Measurements from ENCODE around the gene CCDC134.
"Not testable (repeated sequence)": the region's sequence is repeated elsewhere in the genome, so short reads cannot be mapped to it uniquely, and the experiment has no call there.

CCDC134 gene

GRCh38 chr22:41827671-41828070, 27.2 kb downstream of the CCDC134 start:
- no peaks in the 10 kb centered on the region for H3K27me3 ChIP-seq (ENCODE audit: control insufficient read depth, insufficient read depth, low read length)
- H3K9ac ChIP-seq (ENCODE audit: low read depth, low read length) = no peak overlapping the region
- H3K4me1 ChIP-seq (ENCODE audit: control insufficient read depth, insufficient read depth, low read length) = peaks cover 43% of the 10 kb centered on the region
- H3K36me3 ChIP-seq (ENCODE audit: insufficient read depth, low read length) = no peaks in the 10 kb centered on the region
- no peak overlapping the region for H3K4me3 ChIP-seq (ENCODE audit: low read length)
- no peak overlapping the region for H3K4me2 ChIP-seq (ENCODE audit: low read length)
- H3K9me3 ChIP-seq (replicated peaks; ENCODE audit: low read length) = no peaks in the 10 kb centered on the region

- Histone ChIP-seq H3K4me3 (ENCODE audit: low read length) (no peak overlapping the region), H3K27me3 (ENCODE audit: control insufficient read depth, insufficient read depth, low read length) (no peaks in the 10 kb centered on the region), H3K4me2 (ENCODE audit: low read length) (no peak overlapping the region), H3K9me3 (replicated peaks; ENCODE audit: low read length) (no peaks in the 10 kb centered on the region), H3K9ac (ENCODE audit: low read depth, low read length) (no peak overlapping the region), H3K4me1 (ENCODE audit: control insufficient read depth, insufficient read depth, low read length) (peaks cover 43% of the 10 kb centered on the region), H3K36me3 (ENCODE audit: insufficient read depth, low read length) (no peaks in the 10 kb centered on the region)
Observed at GRCh38 chr22:41828516-41828915, 28.0 kb downstream of the CCDC134 start.

GRCh38 chr22:41830174-41830573, 29.7 kb downstream of the CCDC134 start:
- Histone ChIP-seq H3K36me3 (ENCODE audit: insufficient read depth, low read length) (no peaks in the 10 kb centered on the region), H3K4me3 (ENCODE audit: low read length) (no peak overlapping the region), H3K9me3 (replicated peaks; ENCODE audit: low read length) (no peaks in the 10 kb centered on the region), H3K4me2 (ENCODE audit: low read length) (no peak overlapping the region), H3K4me1 (ENCODE audit: control insufficient read depth, insufficient read depth, low read length) (peaks cover 45% of the 10 kb centered on the region), H3K27me3 (ENCODE audit: control insufficient read depth, insufficient read depth, low read length) (no peaks in the 10 kb centered on the region), H3K9ac (ENCODE audit: low read depth, low read length) (no peak overlapping the region)

- Histone ChIP-seq H3K4me1 (ENCODE audit: control insufficient read depth, insufficient read depth, low read length) (peaks cover 33% of the 10 kb centered on the region), H3K4me2 (ENCODE audit: low read length) (no peak overlapping the region), H3K27me3 (ENCODE audit: control insufficient read depth, insufficient read depth, low read length) (no peaks in the 10 kb centered on the region), H3K9me3 (replicated peaks; ENCODE audit: low read length) (no peaks in the 10 kb centered on the region), H3K4me3 (ENCODE audit: low read length) (no peak overlapping the region), H3K36me3 (ENCODE audit: insufficient read depth, low read length) (peaks cover 6% of the 10 kb centered on the region), H3K9ac (ENCODE audit: low read depth, low read length) (no peak overlapping the region)
Observed at GRCh38 chr22:41831383-41831782, 30.9 kb downstream of the CCDC134 start.

GRCh38 chr22:41831828-41832552, 31.5 kb downstream of the CCDC134 start:
- H3K4me1 ChIP-seq (ENCODE audit: control insufficient read depth, insufficient read depth, low read length) = peaks cover 27% of the 10 kb centered on the region
- H3K9ac ChIP-seq (ENCODE audit: low read depth, low read length) = peak overlapping the region; percentile 69
- no peaks in the 10 kb centered on the region for H3K9me3 ChIP-seq (replicated peaks; ENCODE audit: low read length)
- peaks cover 10% of the 10 kb centered on the region for H3K36me3 ChIP-seq (ENCODE audit: insufficient read depth, low read length)
- peak overlapping the region; percentile 88 for H3K4me3 ChIP-seq (ENCODE audit: low read length)
- no peaks in the 10 kb centered on the region for H3K27me3 ChIP-seq (ENCODE audit: control insufficient read depth, insufficient read depth, low read length)
- H3K4me2 ChIP-seq (ENCODE audit: low read length) = peak overlapping the region; percentile 85

GRCh38 chr22:41832553-41833368, 32.3 kb downstream of the CCDC134 start, which contains the start of gene SREBF2:
Gene SREBF2, plus strand, starts transcription at chr22:41833105. Its CDS starts 166 bp downstream, at chr22:41833271.
- Histone ChIP-seq H3K4me3 (ENCODE audit: low read length) (peak within 1 kb of the TSS; percentile 88), H3K27me3 (ENCODE audit: control insufficient read depth, insufficient read depth, low read length) (no peaks in the 10 kb centered on the region), H3K9ac (ENCODE audit: low read depth, low read length) (peak within 1 kb of the TSS; percentile 91), H3K4me1 (ENCODE audit: control insufficient read depth, insufficient read depth, low read length) (peaks cover 23% of the 10 kb centered on the region), H3K4me2 (ENCODE audit: low read length) (peak within 1 kb of the TSS; percentile 89), H3K9me3 (replicated peaks; ENCODE audit: low read length) (no peaks in the 10 kb centered on the region), H3K36me3 (ENCODE audit: insufficient read depth, low read length) (peaks cover 10% of the 10 kb centered on the region)

GRCh38 chr22:41833369-41834004, 33.0 kb downstream of the CCDC134 start:
- peak overlapping the region; percentile 91 for H3K9ac ChIP-seq (ENCODE audit: low read depth, low read length)
- no peaks in the 10 kb centered on the region for H3K9me3 ChIP-seq (replicated peaks; ENCODE audit: low read length)
- peaks cover 23% of the 10 kb centered on the region for H3K4me1 ChIP-seq (ENCODE audit: control insufficient read depth, insufficient read depth, low read length)
- H3K27me3 ChIP-seq (ENCODE audit: control insufficient read depth, insufficient read depth, low read length) = no peaks in the 10 kb centered on the region
- peaks cover 10% of the 10 kb centered on the region for H3K36me3 ChIP-seq (ENCODE audit: insufficient read depth, low read length)
- H3K4me3 ChIP-seq (ENCODE audit: low read length) = peak overlapping the region; percentile 88
- peak overlapping the region; percentile 89 for H3K4me2 ChIP-seq (ENCODE audit: low read length)

GRCh38 chr22:41834005-41834944, 33.8 kb downstream of the CCDC134 start:
- H3K4me1 ChIP-seq (ENCODE audit: control insufficient read depth, insufficient read depth, low read length) = peaks cover 23% of the 10 kb centered on the region
- H3K4me3 ChIP-seq (ENCODE audit: low read length) = peak overlapping the region; percentile 88
- peak overlapping the region; percentile 91 for H3K9ac ChIP-seq (ENCODE audit: low read depth, low read length)

GRCh38 chr22:41835462-41835861, 35.0 kb downstream of the CCDC134 start:
- peaks cover 23% of the 10 kb centered on the region for H3K4me1 ChIP-seq (ENCODE audit: control insufficient read depth, insufficient read depth, low read length)
- not testable (repeated sequence) for H3K36me3 ChIP-seq (ENCODE audit: insufficient read depth, low read length)

More at GRCh38 chr22:41834005-41834944, 33.8 kb downstream of the CCDC134 start:
- peak overlapping the region; percentile 89 for H3K4me2 ChIP-seq (ENCODE audit: low read length)
- H3K27me3 ChIP-seq (ENCODE audit: control insufficient read depth, insufficient read depth, low read length) = no peaks in the 10 kb centered on the region
- H3K9me3 ChIP-seq (replicated peaks; ENCODE audit: low read length) = no peaks in the 10 kb centered on the region
- H3K36me3 ChIP-seq (ENCODE audit: insufficient read depth, low read length) = peaks cover 10% of the 10 kb centered on the region

GRCh38 chr22:41836551-41836950, 36.1 kb downstream of the CCDC134 start:
- H3K4me3 ChIP-seq (ENCODE audit: low read length) = no peak overlapping the region

More at GRCh38 chr22:41835462-41835861, 35.0 kb downstream of the CCDC134 start:
- H3K4me2 ChIP-seq (ENCODE audit: low read length); H3K4me3 ChIP-seq (ENCODE audit: low read length); H3K9me3 ChIP-seq (replicated peaks; ENCODE audit: low read length); H3K27me3 ChIP-seq (ENCODE audit: control insufficient read depth, insufficient read depth, low read length); H3K9ac ChIP-seq (ENCODE audit: low read depth, low read length): not testable (repeated sequence)

More at GRCh38 chr22:41836551-41836950, 36.1 kb downstream of the CCDC134 start:
- no peak overlapping the region for H3K4me2 ChIP-seq (ENCODE audit: low read length)
- H3K9ac ChIP-seq (ENCODE audit: low read depth, low read length) = no peak overlapping the region
- no peaks in the 10 kb centered on the region for H3K27me3 ChIP-seq (ENCODE audit: control insufficient read depth, insufficient read depth, low read length)
- peaks cover 29% of the 10 kb centered on the region for H3K4me1 ChIP-seq (ENCODE audit: control insufficient read depth, insufficient read depth, low read length)
- H3K9me3 ChIP-seq (replicated peaks; ENCODE audit: low read length) = no peaks in the 10 kb centered on the region
- H3K36me3 ChIP-seq (ENCODE audit: insufficient read depth, low read length) = peaks cover 10% of the 10 kb centered on the region
